SJCRH30 (cell line): ENCODE measurements around the gene WNT4. TPM values are rescaled to one million over a fixed set of nuclear protein-coding genes. Genes with fewer than 3 reads are reported as not detected.
"Not testable (repeated sequence)": the region's sequence is repeated elsewhere in the genome, so short reads cannot be mapped to it uniquely, and the experiment has no call there.

ENCODE experiments used
- DNase-seq, 2 experiments: peaks; one replicate each; pipeline ENCODE4 v3.0.0-alpha.2; 2015 to 2020
- H3K27ac ChIP-seq: fragments of 250-450 bp; sonication (Bioruptor Pico); 2 replicates; pipeline ENCODE4 v1.5.1; 2020; ENCODE audit warnings: mild to moderate bottlenecking, moderate library complexity
- H3K27me3 ChIP-seq: fragments of 250-450 bp; sonication (Bioruptor Pico); 2 replicates; pipeline ENCODE4 v1.5.1; 2020; ENCODE audit warnings: mild to moderate bottlenecking, moderate library complexity
- H3K36me3 ChIP-seq: fragments of 250-450 bp; sonication (Bioruptor Pico); 2 replicates; pipeline ENCODE4 v1.5.1; 2020; ENCODE audit warnings: mild to moderate bottlenecking, moderate library complexity
- H3K4me1 ChIP-seq: fragments of 250-450 bp; sonication (Bioruptor Pico); 2 replicates; pipeline ENCODE4 v1.5.1; 2020; ENCODE audit warnings: mild to moderate bottlenecking, moderate library complexity
- H3K4me3 ChIP-seq: fragments of 250-450 bp; sonication (Bioruptor Pico); 2 replicates; pipeline ENCODE4 v1.5.1; 2020; ENCODE audit warnings: mild to moderate bottlenecking, moderate library complexity
- H3K9me3 ChIP-seq: fragments of 250-450 bp; sonication (Bioruptor Pico); replicated peaks from 2 replicates; pipeline ENCODE4 v1.5.1; 2020; ENCODE audit warnings: mild to moderate bottlenecking, moderate library complexity
- total RNA-seq: library from RNA; depleted of rRNA; stranded (reverse); fragments of >200 nt; shearing (Covaris generic); gene quantifications from 2 replicates; pipeline ENCODE4 v1.2.3, GENCODE V29; 2014

The WNT4 gene
- total RNA-seq, 1 experiment from 2014 or later: 1.2 TPM

DNA sequence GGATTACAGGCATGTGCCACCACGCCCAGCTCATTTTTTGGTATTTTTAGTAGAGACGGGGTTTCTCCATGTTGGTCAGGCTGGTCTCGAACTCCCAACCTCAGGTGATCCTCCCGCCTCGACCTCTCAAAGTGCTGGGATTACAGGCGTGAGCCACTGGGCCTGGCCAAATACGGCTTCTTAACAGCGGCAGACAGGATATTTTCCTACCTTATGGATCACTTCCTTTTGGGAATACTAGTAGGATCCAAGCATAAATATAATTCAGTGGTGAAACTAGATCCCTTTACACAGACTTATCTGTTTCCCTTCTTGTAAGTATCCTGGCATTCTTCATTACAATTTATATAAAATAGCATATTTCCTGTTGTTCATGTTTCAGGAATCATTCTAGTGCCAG lies 40.9 kb downstream of the WNT4 start:
- DNase-seq: no peak
- H3K4me3 ChIP-seq: no peak overlapping the region
- no peak overlapping the region for H3K27ac ChIP-seq
- H3K27me3 ChIP-seq: no peaks in the 10 kb centered on the region
- H3K36me3 ChIP-seq: peaks cover 11% of the 10 kb centered on the region
- no peaks in the 10 kb centered on the region for H3K9me3 ChIP-seq
- no peaks in the 10 kb centered on the region for H3K4me1 ChIP-seq

DNA sequence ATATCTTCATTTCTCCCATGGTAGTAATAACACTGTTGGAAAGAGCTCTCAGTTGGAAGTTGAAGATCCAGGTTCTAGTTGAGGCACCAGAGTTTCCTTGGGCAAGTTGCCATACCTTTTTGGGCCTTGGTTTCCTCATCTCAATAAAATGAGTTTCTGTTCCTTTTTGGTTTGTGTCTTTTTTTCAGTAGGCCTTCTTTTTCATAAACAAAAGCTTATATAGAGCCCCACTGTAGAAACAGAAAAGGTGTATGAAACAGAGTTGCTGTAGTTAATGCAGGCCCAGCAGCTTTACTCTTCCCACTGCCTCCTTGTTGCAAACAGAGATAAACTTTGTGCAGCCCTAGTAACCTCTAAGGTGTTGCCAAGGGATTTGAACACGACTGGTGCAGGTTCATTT lies 41.7 kb downstream of the WNT4 start:
- Histone ChIP-seq H3K36me3 (peaks cover 17% of the 10 kb centered on the region), H3K4me3 (no peak overlapping the region), H3K27me3 (no peaks in the 10 kb centered on the region), H3K27ac (no peak overlapping the region), H3K4me1 (no peaks in the 10 kb centered on the region), H3K9me3 (no peaks in the 10 kb centered on the region)
- DNase-seq: no peak

GRCh38 chr1:22100168-22100567 lies 42.7 kb downstream of the WNT4 start:
- no peak for DNase-seq
- H3K9me3 ChIP-seq: no peaks in the 10 kb centered on the region
- no peaks in the 10 kb centered on the region for H3K27me3 ChIP-seq
- peaks cover 24% of the 10 kb centered on the region for H3K36me3 ChIP-seq
- no peak overlapping the region for H3K4me3 ChIP-seq
- H3K4me1 ChIP-seq: no peaks in the 10 kb centered on the region
- H3K27ac ChIP-seq: no peak overlapping the region

GRCh38 chr1:22098752-22099151 lies 44.1 kb downstream of the WNT4 start:
- H3K9me3 ChIP-seq: no peaks in the 10 kb centered on the region
- H3K4me3 ChIP-seq: no peak overlapping the region
- H3K27ac ChIP-seq: no peak overlapping the region
- peaks cover 32% of the 10 kb centered on the region for H3K36me3 ChIP-seq
- no peaks in the 10 kb centered on the region; the same call in 1 of the 2 replicates for H3K4me1 ChIP-seq
- no peak for DNase-seq
- H3K27me3 ChIP-seq: no peaks in the 10 kb centered on the region

DNA sequence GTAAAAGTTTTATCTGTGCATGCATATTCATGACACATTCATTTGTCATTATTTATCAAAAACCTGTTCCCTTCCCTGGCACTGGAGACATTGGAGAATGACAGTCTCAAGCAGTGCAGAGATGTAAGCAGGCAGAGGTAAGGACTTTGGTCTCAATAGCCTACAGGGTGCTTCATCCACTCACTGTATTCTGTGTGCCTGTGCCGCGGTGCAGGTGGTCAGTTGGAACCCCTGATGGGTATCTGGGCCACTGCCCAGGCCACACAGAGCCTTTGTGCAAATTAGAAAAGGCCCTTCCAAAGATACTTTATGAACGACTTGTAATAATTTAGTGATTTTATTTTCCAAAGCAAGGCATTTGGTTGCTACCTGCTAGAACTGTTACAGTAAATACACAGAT lies 46.4 kb downstream of the WNT4 start:
- H3K36me3 ChIP-seq: peaks cover 44% of the 10 kb centered on the region
- H3K27me3 ChIP-seq: no peaks in the 10 kb centered on the region
- no peaks in the 10 kb centered on the region; the same call in 1 of the 2 replicates for H3K4me1 ChIP-seq
- no peaks in the 10 kb centered on the region for H3K9me3 ChIP-seq
- no peak overlapping the region for H3K27ac ChIP-seq
- no peak overlapping the region for H3K4me3 ChIP-seq
- no peak for DNase-seq

GRCh38 chr1:22096036-22096435 lies 46.9 kb downstream of the WNT4 start:
- Histone ChIP-seq H3K4me1 (no peaks in the 10 kb centered on the region; the same call in 1 of the 2 replicates), H3K27ac (no peak overlapping the region), H3K4me3 (no peak overlapping the region), H3K27me3 (no peaks in the 10 kb centered on the region), H3K9me3 (no peaks in the 10 kb centered on the region), H3K36me3 (peaks cover 45% of the 10 kb centered on the region)
- no peak for DNase-seq

DNA sequence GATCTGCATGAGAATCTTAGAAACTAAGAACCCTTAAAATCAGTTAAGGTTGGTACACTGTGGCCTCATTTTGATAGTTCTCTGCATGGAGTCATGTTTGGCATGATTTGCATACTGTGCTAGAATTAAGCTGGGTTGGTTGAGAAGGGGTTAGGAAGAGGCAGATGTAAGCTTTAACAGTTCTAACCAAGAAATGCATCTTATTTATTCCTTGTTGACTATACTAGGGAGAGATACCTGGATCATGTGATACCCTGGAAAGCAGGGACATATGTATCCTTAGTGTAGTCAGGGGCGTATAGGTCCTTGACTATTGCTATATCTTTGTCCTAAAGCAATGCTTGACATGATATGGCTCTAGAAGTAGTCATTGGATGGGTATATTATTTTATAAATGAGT lies 49.4 kb downstream of the WNT4 start:
- Histone ChIP-seq H3K27me3 (no peaks in the 10 kb centered on the region), H3K36me3 (peaks cover 64% of the 10 kb centered on the region), H3K4me1 (no peaks in the 10 kb centered on the region; the same call in 1 of the 2 replicates), H3K27ac (no peak overlapping the region), H3K9me3 (no peaks in the 10 kb centered on the region), H3K4me3 (no peak overlapping the region)
- no peak for DNase-seq

GRCh38 chr1:22092026-22092768 lies 50.7 kb downstream of the WNT4 start:
- DNase-seq, H3K4me3 ChIP-seq, H3K27me3 ChIP-seq, H3K27ac ChIP-seq, H3K4me1 ChIP-seq, H3K9me3 ChIP-seq: not testable (repeated sequence)
- H3K36me3 ChIP-seq: peaks cover 63% of the 10 kb centered on the region

DNA sequence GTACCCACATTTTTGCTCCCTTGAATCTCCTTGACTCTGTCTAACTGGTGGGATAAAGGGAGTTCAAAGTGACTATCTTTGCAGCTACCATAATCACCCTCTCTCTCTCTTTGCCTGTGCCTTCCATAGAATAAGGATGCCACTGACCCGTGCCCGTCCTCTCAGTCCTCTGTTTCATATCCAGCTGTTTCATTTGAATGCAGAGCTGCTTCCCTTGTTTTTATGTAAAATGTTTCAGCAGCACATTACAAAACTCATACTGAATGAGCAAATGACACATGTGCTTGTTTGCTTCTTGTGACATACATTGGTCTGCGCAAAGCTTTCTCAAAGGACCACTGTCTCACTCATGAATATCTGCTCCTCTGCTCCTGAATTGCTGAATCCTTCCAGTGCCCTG lies 52.0 kb downstream of the WNT4 start:
- H3K27ac ChIP-seq: no peak overlapping the region
- no peak overlapping the region for H3K4me3 ChIP-seq
- no peaks in the 10 kb centered on the region for H3K27me3 ChIP-seq
- peaks cover 68% of the 10 kb centered on the region for H3K36me3 ChIP-seq
- DNase-seq: no peak
- no peaks in the 10 kb centered on the region; the same call in 1 of the 2 replicates for H3K4me1 ChIP-seq
- H3K9me3 ChIP-seq: no peaks in the 10 kb centered on the region

DNA sequence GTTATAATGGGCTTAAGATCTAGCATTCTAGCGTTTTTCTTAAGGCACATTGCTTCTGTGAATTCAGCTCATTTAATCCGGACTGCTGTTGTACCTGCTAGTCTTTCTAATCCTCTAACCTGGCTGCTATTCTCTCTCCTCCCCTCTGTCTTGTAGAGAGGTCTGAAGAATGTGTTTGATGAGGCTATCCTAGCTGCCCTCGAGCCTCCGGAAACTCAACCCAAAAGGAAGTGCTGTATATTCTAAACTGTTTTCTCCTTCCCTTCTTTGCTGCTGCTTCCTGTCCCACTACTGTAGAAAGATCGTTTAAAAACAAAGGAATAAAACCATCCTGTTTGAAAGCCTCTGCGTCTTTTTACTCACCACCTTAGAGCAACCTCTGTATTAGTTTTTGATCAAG lies 53.1 kb downstream of the WNT4 start:
- Histone ChIP-seq H3K4me1 (no peaks in the 10 kb centered on the region; the same call in 1 of the 2 replicates), H3K9me3 (no peaks in the 10 kb centered on the region), H3K27me3 (no peaks in the 10 kb centered on the region), H3K27ac (no peak overlapping the region), H3K36me3 (peaks cover 66% of the 10 kb centered on the region), H3K4me3 (no peak overlapping the region)
- DNase-seq: no peak

GRCh38 chr1:22089134-22089571 lies 53.7 kb downstream of the WNT4 start:
- Histone ChIP-seq H3K27me3 (no peaks in the 10 kb centered on the region), H3K4me1 (no peaks in the 10 kb centered on the region), H3K4me3 (no peak overlapping the region), H3K36me3 (peaks cover 66% of the 10 kb centered on the region), H3K27ac (no peak overlapping the region), H3K9me3 (no peaks in the 10 kb centered on the region)
- no peak for DNase-seq

DNA sequence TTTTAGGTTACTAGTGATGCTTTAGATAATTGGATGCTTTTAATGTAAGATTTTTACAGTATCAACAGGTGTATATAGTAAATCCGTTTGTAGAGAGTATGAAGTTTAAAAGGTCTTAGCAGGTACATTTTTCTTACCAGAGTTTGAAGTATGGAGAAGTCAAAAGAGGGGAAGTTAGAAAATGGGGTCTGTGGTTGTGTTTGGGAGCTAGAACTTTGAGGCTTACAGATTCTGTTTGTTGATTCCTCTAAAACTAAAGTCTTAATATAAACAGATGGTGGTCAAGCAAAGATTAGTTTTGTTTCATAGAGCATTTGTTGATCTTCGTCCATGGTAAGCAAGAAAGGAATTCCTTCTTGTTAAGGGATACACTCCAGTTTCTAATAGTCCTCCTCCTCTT lies 54.6 kb downstream of the WNT4 start:
- Histone ChIP-seq H3K27ac (no peak overlapping the region), H3K4me1 (no peaks in the 10 kb centered on the region), H3K36me3 (peaks cover 64% of the 10 kb centered on the region), H3K4me3 (no peak overlapping the region), H3K27me3 (no peaks in the 10 kb centered on the region), H3K9me3 (no peaks in the 10 kb centered on the region)
- no peak for DNase-seq

DNA sequence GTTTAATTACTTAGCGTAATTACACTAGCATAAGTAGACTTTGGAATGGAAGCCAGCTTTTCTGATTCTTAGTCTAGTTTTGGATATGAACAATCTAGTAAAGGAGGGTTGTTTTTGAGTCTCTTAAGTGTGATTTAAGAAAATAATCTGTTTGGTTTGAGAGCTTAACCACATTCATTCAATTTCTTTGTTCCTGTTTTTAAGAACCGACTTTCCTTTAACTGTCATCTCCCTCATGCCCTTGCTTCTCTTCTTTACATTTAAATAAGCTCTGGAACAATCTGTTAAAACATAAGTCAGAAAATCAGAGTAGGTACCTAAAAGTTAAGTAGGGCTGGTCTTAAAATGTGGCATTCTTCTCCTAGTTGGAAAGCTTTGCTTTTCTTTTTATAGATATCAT lies 62.7 kb downstream of the WNT4 start:
- no peak overlapping the region for H3K27ac ChIP-seq
- no peaks in the 10 kb centered on the region for H3K9me3 ChIP-seq
- no peak for DNase-seq
- no peaks in the 10 kb centered on the region for H3K27me3 ChIP-seq
- peaks cover 16% of the 10 kb centered on the region for H3K4me1 ChIP-seq
- H3K4me3 ChIP-seq: no peak overlapping the region
- peaks cover 50% of the 10 kb centered on the region for H3K36me3 ChIP-seq

DNA sequence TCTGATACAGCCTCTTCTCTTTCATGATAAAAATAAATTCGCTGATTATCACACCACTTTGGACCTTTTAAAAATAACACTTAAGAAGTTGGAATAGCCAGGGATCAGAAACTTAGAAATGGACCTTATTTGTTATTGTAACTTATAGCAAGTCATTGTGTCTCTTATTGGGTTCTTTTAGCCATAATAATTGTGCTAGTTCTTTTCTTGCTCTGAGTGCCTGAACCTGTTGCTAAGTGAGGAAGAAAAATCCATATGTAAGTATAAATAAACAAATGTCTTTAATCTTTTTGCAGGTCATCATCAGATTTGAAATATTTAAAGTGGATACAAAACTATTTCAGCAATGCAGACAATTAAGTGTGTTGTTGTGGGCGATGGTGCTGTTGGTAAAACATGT lies 64.8 kb downstream of the WNT4 start:
- Histone ChIP-seq H3K36me3 (peaks cover 43% of the 10 kb centered on the region), H3K27ac (peak overlapping the region; percentile 69), H3K27me3 (no peaks in the 10 kb centered on the region), H3K4me3 (no peak overlapping the region), H3K4me1 (peaks cover 16% of the 10 kb centered on the region), H3K9me3 (no peaks in the 10 kb centered on the region)
- DNase-seq: no peak

DNA sequence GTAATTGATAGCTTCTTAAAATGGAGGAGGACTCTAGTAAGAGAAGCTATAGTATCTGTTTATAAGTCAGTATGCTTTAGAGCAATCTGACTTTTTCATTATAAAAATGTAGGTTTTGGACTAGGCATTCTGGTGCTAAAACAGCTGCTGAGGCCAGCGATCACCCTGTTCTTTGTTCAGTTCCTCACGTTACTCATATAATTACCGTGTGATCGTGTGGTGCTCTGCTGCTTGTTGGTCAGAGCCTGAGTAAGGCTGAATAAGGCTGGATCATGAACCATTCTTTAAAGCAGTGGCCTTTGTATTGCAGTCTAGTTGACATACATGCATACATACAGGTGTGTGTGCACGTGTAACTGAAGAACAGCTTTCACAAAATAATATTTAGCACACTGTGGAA lies 65.2 kb downstream of the WNT4 start:
- Histone ChIP-seq H3K27me3 (no peaks in the 10 kb centered on the region), H3K9me3 (no peaks in the 10 kb centered on the region), H3K4me1 (peaks cover 16% of the 10 kb centered on the region), H3K27ac (peak overlapping the region; percentile 69), H3K4me3 (no peak overlapping the region), H3K36me3 (peaks cover 43% of the 10 kb centered on the region)
- peak; percentile 59 to 77 for DNase-seq

DNA sequence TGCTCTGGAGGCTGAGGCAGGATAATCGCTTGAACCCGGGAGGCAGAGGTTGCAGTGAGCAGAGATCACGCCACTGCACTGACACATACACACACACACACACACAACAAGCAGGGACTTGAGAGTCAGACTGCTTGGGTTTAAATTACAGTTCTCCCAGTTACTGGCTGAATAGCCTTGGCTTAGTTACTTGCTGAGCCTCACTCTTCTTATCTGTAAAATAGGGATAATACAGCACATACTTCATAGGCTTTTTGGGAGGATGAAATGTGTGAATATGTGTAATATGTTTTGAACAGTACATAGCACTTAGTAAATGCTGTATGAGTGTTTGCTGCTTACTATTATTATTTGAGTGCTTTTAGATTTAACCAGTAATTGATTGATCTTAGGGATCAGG lies 66.6 kb downstream of the WNT4 start:
- Histone ChIP-seq H3K27me3 (no peaks in the 10 kb centered on the region), H3K4me3 (no peak overlapping the region), H3K27ac (no peak overlapping the region), H3K9me3 (no peaks in the 10 kb centered on the region), H3K36me3 (peaks cover 31% of the 10 kb centered on the region), H3K4me1 (peaks cover 16% of the 10 kb centered on the region)
- no peak for DNase-seq
